Cardiac fibroblast (primary cell): ENCODE measurements around the gene EGFR.

ENCODE experiments used
- DNase-seq, 2 donors: peaks; one replicate each; pipeline versions ENCODE4 v3.0.0 to v3.0.0-alpha.2; 2010; ENCODE audit warnings: low read depth in 2 of 2
- H3K4me3 ChIP-seq, 2 donors: replicated peaks in 1 of 2; 1 replicate in 1 of 2; 2 replicates in 1 of 2; pipeline ENCODE4 v1.5.1; 2011; ENCODE audit warnings: low read depth in 2 of 2, low read length in 2 of 2, mild to moderate bottlenecking in 2 of 2, moderate library complexity in 1 of 2
- CTCF ChIP-seq: IDR thresholded peaks from one replicate; pipeline ENCODE4 v1.5.1; 2011; ENCODE audit warnings: low read depth, mild to moderate bottlenecking, low read length, inconsistent platforms

EGFR gene

GRCh38 chr7:55189146-55189766 lies 170.4 kb downstream of the EGFR start:
- no peak for DNase-seq
- no peak overlapping the region for H3K4me3 ChIP-seq
- no peak for TF ChIP-seq CTCF

GRCh38 chr7:55189878-55190436 lies 171.1 kb downstream of the EGFR start:
- TF ChIP-seq CTCF, result no peak
- no peak overlapping the region for H3K4me3 ChIP-seq
- no peak for DNase-seq

GRCh38 chr7:55190511-55191160 lies 171.8 kb downstream of the EGFR start:
- DNase-seq, result no peak
- no peak overlapping the region for H3K4me3 ChIP-seq
- TF ChIP-seq CTCF, result no peak

GRCh38 chr7:55191161-55191925 lies 172.5 kb downstream of the EGFR start:
- no peak overlapping the region for H3K4me3 ChIP-seq
- TF ChIP-seq CTCF, result no peak

GRCh38 chr7:55191926-55192692 lies 173.3 kb downstream of the EGFR start:
- peak; percentile 11 to 20 for DNase-seq
- peak; percentile 16 for TF ChIP-seq CTCF
- no peak overlapping the region for H3K4me3 ChIP-seq

More at GRCh38 chr7:55191161-55191925, 172.5 kb downstream of the EGFR start:
- DNase-seq, result no peak

- no peak overlapping the region for H3K4me3 ChIP-seq
- no peak for TF ChIP-seq CTCF
- peak; percentile 49 to 80 for DNase-seq
Measured at GRCh38 chr7:55192723-55193122, 173.9 kb downstream of the EGFR start.
